Neural cell (in vitro differentiated cells): ENCODE data around the gene HLA-DOA. TPM values are rescaled to one million over a fixed set of nuclear protein-coding genes. Genes with fewer than 3 reads are reported as not detected.

ENCODE experiments used
- H2AFZ ChIP-seq: fragments of 200-600, 300-800 bp; sonication (generic), shearing (Covaris generic); 2 replicates; pipeline ENCODE4 v1.6.0; 2014; ENCODE audit warnings: low read depth, mild to moderate bottlenecking, antibody characterized with exemption, low read length, moderate library complexity
- H3F3A ChIP-seq: fragments of 200-600 bp; shearing (Covaris generic); 2 replicates; pipeline ENCODE4 v1.6.1; 2016; ENCODE audit warnings: mild to moderate bottlenecking, moderate library complexity, mixed read lengths, antibody characterized with exemption, low read length; ENCODE audit not compliant: insufficient read depth, poor library complexity, severe bottlenecking
- H3K27ac ChIP-seq: fragments of 200-600, 300-800 bp; sonication (generic), shearing (Covaris generic); 2 replicates; pipeline ENCODE4 v1.5.1; 2014; ENCODE audit warnings: mild to moderate bottlenecking, low read length, moderate library complexity
- H3K27me3 ChIP-seq: fragments of 300-800, 200-600 bp; sonication (generic), shearing (Covaris generic); 2 replicates; pipeline ENCODE4 v1.6.0; 2014; ENCODE audit warnings: mild to moderate bottlenecking, low read depth, low read length, moderate library complexity; ENCODE audit not compliant: insufficient read depth
- H3K36me3 ChIP-seq: fragments of 300-800, 200-600 bp; sonication (generic), shearing (Covaris generic); 2 replicates; pipeline ENCODE4 v1.5.1; 2014; ENCODE audit warnings: mild to moderate bottlenecking, antibody characterized with exemption, low read length, moderate library complexity; ENCODE audit not compliant: insufficient read depth
- H3K4me2 ChIP-seq: fragments of 300-800, 200-600 bp; sonication (generic), shearing (Covaris generic); 2 replicates; pipeline ENCODE4 v1.6.0; 2014; ENCODE audit warnings: mild to moderate bottlenecking, low read length
- H3K4me3 ChIP-seq: fragments of 300-800, 200-600 bp; sonication (generic), shearing (Covaris generic); 2 replicates; pipeline ENCODE4 v1.5.1; 2014; ENCODE audit warnings: mild to moderate bottlenecking, low read length, moderate library complexity
- H3K79me2 ChIP-seq: fragments of 200-600 bp; shearing (Covaris generic); replicated peaks from 2 replicates; pipeline ENCODE4 v1.6.0; 2014; ENCODE audit warnings: mild to moderate bottlenecking, low read length, moderate library complexity; ENCODE audit not compliant: insufficient read depth
- H3K9ac ChIP-seq: fragments of 300-800, 200-600 bp; sonication (generic), shearing (Covaris generic); 2 replicates; pipeline ENCODE4 v1.6.1; 2016; ENCODE audit warnings: mild to moderate bottlenecking, low read length, mixed read lengths
- H3K9me2 ChIP-seq: fragments of 200-600 bp; shearing (Covaris generic); 2 replicates; pipeline ENCODE4 v1.6.1; 2016; ENCODE audit warnings: mild to moderate bottlenecking, low read length, mixed read lengths; ENCODE audit not compliant: insufficient read depth
- H3K9me3 ChIP-seq: fragments of 200-600, 300-800 bp; sonication (generic), shearing (Covaris generic); 2 replicates; pipeline ENCODE4 v1.6.1; 2016; ENCODE audit warnings: mild to moderate bottlenecking, mixed run types, low read length, moderate library complexity, mixed read lengths
- H4K20me1 ChIP-seq: fragments of 200-600 bp; shearing (Covaris generic); 2 replicates; pipeline ENCODE4 v1.6.1; 2016; ENCODE audit warnings: mild to moderate bottlenecking, mixed run types; ENCODE audit not compliant: insufficient read depth
- CTCF ChIP-seq: fragments of 450-650 bp; IDR thresholded peaks from 2 replicates; pipeline ENCODE4 v1.5.1; 2014; ENCODE audit warnings: antibody characterized with exemption, mild to moderate bottlenecking, moderate library complexity; ENCODE audit not compliant: poor library complexity, severe bottlenecking
- EP300 ChIP-seq: fragments of 450-650 bp; conservative IDR thresholded peaks from 2 replicates; pipeline ENCODE4 v1.6.1; 2014; ENCODE audit warnings: antibody characterized with exemption, mild to moderate bottlenecking, moderate library complexity; ENCODE audit not compliant: poor library complexity, severe bottlenecking
- EZH2 ChIP-seq: fragments of 200-600, 300-800 bp; shearing (Covaris generic), sonication (generic); IDR thresholded peaks from 2 replicates; pipeline ENCODE4 v1.6.1; 2014; ENCODE audit warnings: antibody characterized with exemption, low read length, borderline replicate concordance, mild to moderate bottlenecking; ENCODE audit not compliant: insufficient read depth, poor library complexity, severe bottlenecking
- MXI1 ChIP-seq: fragments of 450-650 bp; conservative IDR thresholded peaks from 2 replicates; pipeline ENCODE4 v1.6.1; 2014; ENCODE audit warnings: antibody characterized with exemption, mild to moderate bottlenecking; ENCODE audit not compliant: poor library complexity, severe bottlenecking
- POLR2AphosphoS5 ChIP-seq: IDR thresholded peaks from 2 replicates; pipeline ENCODE4 v1.6.1; 2012
- RAD21 ChIP-seq: fragments of 450-650 bp; conservative IDR thresholded peaks from 2 replicates; pipeline ENCODE4 v1.6.1; 2014; ENCODE audit warnings: antibody characterized with exemption, mild to moderate bottlenecking, moderate library complexity
- REST ChIP-seq: IDR thresholded peaks from 2 replicates; pipeline ENCODE4 v1.6.1; 2012; ENCODE audit warnings: borderline replicate concordance
- SMC3 ChIP-seq: fragments of 450-650 bp; conservative IDR thresholded peaks from 2 replicates; pipeline ENCODE4 v1.6.1; 2014; ENCODE audit warnings: antibody characterized with exemption, mild to moderate bottlenecking, moderate library complexity; ENCODE audit not compliant: poor library complexity
- TAF1 ChIP-seq: IDR thresholded peaks from 2 replicates; pipeline ENCODE4 v1.6.1; 2012; ENCODE audit warnings: low read depth
- polyA plus RNA-seq: library from polyadenylated mRNA; depleted of rRNA; stranded (reverse); fragments of >200 nt; gene quantifications from 2 replicates; pipeline ENCODE4 v1.2.3, GENCODE V29; 2014

Gene HLA-DOA
- polyA plus RNA-seq, 1 donor from 2014 or later, result 0.07 TPM

- no peak for TF ChIP-seq MXI1
Measured at GRCh38 chr6:33040157-33040556, 30.8 kb upstream of the HLA-DOA start (continued).

DNA sequence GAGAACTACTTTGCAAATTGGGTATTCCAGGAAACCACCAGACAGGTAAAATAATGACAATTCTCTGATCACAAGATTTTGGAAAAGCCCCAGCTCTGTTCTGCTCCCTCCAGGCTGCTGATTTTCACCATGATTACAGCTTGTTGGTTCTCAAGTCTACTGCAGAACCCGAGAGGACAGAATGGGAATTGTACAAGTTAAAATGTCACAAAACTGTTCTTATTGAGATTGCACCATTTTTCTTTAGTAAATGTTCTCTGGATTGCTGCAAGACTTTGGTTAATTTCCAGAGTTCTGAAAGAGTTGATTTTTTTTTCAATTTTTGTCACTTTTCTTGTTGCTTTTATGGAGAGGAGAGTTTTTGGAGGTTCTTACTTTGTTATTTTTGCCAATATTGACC lies 27.1 kb upstream of the HLA-DOA start:
- H4K20me1 ChIP-seq, result no peaks in the 10 kb centered on the region
- no peaks in the 10 kb centered on the region for H3F3A ChIP-seq
- H3K27me3 ChIP-seq, result peaks cover 8% of the 10 kb centered on the region
- no peaks in the 10 kb centered on the region for H3K9me2 ChIP-seq
- no peak overlapping the region for H3K4me2 ChIP-seq
- H3K36me3 ChIP-seq, result no peaks in the 10 kb centered on the region
- no peak for TF ChIP-seq TAF1
- no peak for TF ChIP-seq REST
- TF ChIP-seq POLR2AphosphoS5, result no peak
- no peak for TF ChIP-seq SMC3
- no peak for TF ChIP-seq MXI1
- no peak for TF ChIP-seq EP300
- TF ChIP-seq CTCF, result no peak
- no peak for TF ChIP-seq EZH2
- no peaks in the 10 kb centered on the region for H3K9me3 ChIP-seq
- H3K27ac ChIP-seq, result no peak overlapping the region
- H2AFZ ChIP-seq, result no peak overlapping the region
- no peak overlapping the region for H3K4me3 ChIP-seq
- no peaks in the 10 kb centered on the region for H3K79me2 ChIP-seq
- H3K9ac ChIP-seq, result no peak overlapping the region

- no peaks in the 10 kb centered on the region for H3K79me2 ChIP-seq
- TF ChIP-seq TAF1 (no peak), REST (no peak), SMC3 (no peak), EZH2 (no peak), MXI1 (no peak), CTCF (no peak), POLR2AphosphoS5 (no peak), RAD21 (no peak), EP300 (no peak)
- no peak overlapping the region for H3K4me2 ChIP-seq
- H2AFZ ChIP-seq, result no peak overlapping the region
- no peaks in the 10 kb centered on the region for H4K20me1 ChIP-seq
- H3K9me2 ChIP-seq, result no peaks in the 10 kb centered on the region
- H3F3A ChIP-seq, result no peaks in the 10 kb centered on the region
- H3K27me3 ChIP-seq, result no peaks in the 10 kb centered on the region
- no peaks in the 10 kb centered on the region for H3K9me3 ChIP-seq
- H3K4me3 ChIP-seq, result no peak overlapping the region
- H3K9ac ChIP-seq, result no peak overlapping the region
- no peak overlapping the region for H3K27ac ChIP-seq
- no peaks in the 10 kb centered on the region for H3K36me3 ChIP-seq
Measured at GRCh38 chr6:33034554-33034953, 25.2 kb upstream of the HLA-DOA start.
